ENCODE measurements around the gene HOXA4.

The HOXA4 gene

DNA sequence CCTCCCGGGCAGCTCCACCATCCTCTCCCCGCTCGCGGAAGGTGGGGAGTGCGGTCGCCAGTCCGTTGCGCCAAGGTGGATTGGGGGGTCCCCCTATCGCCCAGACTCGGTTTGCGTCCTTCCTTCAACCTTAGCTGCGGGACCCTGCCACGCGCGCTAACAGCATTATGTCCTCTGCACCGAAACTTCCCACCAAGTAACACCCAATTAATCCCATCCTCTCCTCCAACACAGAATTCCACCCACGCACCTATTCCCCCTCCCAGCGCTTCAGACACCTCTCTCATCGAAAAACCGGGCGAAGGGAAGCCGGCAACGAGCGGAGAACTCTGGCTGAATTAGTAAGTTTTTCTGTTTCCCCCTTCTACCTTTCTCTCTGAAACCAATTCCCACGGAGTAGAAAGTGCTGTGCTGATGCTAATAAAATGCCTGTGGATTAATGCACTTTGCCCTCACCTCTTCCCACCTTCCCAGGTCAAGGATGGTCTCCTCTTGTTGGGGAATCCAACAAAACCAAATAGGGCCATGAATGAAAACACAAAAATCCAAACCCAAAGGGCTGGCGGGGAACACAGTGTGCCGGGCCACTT, 20.9 kb upstream of the HOXA4 start:
- Histone ChIP-seq H3K27ac (no peak overlapping the region), H3K4me1 (peaks cover 11 to 26% (median 20%) of the 10 kb centered on the region in 10 experiments), H3K36me3 (no peaks in the 10 kb centered on the region)

DNA sequence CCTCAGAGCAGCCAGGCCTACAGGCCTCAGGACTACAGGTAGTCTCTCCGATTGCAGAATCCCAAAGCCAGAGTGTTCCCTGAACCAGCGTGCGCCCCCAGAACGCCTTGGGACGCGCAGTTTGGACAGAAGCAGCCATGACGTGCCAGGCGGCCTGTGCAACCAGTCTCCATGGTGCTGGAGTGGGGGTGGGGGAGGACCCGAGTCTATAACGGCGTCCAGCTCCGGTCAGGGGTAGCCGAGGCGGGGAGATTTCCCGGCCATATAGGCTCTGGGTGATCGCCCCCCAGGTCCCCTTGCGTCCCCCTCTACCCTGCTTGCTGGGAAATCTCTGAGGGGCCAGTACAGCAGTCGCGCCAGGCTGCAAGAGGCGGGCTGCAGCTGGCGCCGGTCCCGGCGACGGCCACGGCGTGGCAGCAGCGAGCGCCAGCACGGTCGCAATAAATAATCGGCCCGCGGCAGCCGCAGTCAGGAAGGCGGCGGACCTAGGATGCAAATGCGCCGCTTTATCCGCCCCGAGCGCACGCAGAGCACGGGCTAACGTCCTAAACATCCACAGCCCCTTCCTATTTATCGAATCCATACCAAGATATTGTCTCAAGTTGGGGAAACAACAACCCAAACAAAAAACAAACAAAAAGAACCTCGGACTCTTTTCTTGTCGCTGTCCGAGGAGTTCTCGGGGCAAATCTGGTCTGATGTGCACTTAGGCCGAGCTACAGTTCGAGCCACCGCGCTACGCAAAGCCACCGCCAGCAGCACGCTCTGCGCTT, 20.2 kb upstream of the HOXA4 start:
- peaks cover 0 to 52% (median 39%) of the 10 kb centered on the region in 11 experiments; a peak in 16 of 22 replicates for H4K20me1 ChIP-seq
- H3K9me3 ChIP-seq (replicated peaks in 1 of 11): peaks cover 39 to 52% (median 47%) of the 10 kb centered on the region in 11 experiments
- H3K27ac ChIP-seq: no peak overlapping the region
- peak overlapping the region; percentile 40 to 60 (median 52) for H3K4me3 ChIP-seq
- H3K4me1 ChIP-seq: peaks cover 11 to 26% (median 20%) of the 10 kb centered on the region in 10 experiments
- H3K36me3 ChIP-seq: peaks cover 0 to 2% (median 0%) of the 10 kb centered on the region in 11 experiments; a peak in 1 of 22 replicates
- peaks cover 100% of the 10 kb centered on the region in 11 experiments for H3K27me3 ChIP-seq
- H3K9ac ChIP-seq: 0 out of 22 replicates have a peak overlapping the region, but pooled peaks of 2 of the 11 experiments have one; percentile 20 to 21
- peak overlapping the region; percentile 79 to 95 (median 85) for H3K4me2 ChIP-seq
- TF ChIP-seq Cebpa-rat (IDR thresholded peaks at IDR 0.05): no peak

More for the DNA sequence above, 20.9 kb upstream of the HOXA4 start:
- no peak for TF ChIP-seq Cebpa-rat (IDR thresholded peaks at IDR 0.05)
- Histone ChIP-seq H3K4me2 (peak overlapping the region; percentile 79 to 95 (median 85)), H3K4me3 (peak overlapping the region; percentile 40 to 60 (median 52)), H4K20me1 (peaks cover 0 to 58% (median 40%) of the 10 kb centered on the region in 11 experiments; a peak in 16 of 22 replicates), H3K9ac (0 out of 22 replicates have a peak overlapping the region, but pooled peaks of 2 of the 11 experiments have one; percentile 20 to 21), H3K27me3 (peaks cover 100% of the 10 kb centered on the region in 11 experiments), H3K9me3 (replicated peaks in 1 of 11) (peaks cover 39 to 52% (median 47%) of the 10 kb centered on the region in 11 experiments)

DNA sequence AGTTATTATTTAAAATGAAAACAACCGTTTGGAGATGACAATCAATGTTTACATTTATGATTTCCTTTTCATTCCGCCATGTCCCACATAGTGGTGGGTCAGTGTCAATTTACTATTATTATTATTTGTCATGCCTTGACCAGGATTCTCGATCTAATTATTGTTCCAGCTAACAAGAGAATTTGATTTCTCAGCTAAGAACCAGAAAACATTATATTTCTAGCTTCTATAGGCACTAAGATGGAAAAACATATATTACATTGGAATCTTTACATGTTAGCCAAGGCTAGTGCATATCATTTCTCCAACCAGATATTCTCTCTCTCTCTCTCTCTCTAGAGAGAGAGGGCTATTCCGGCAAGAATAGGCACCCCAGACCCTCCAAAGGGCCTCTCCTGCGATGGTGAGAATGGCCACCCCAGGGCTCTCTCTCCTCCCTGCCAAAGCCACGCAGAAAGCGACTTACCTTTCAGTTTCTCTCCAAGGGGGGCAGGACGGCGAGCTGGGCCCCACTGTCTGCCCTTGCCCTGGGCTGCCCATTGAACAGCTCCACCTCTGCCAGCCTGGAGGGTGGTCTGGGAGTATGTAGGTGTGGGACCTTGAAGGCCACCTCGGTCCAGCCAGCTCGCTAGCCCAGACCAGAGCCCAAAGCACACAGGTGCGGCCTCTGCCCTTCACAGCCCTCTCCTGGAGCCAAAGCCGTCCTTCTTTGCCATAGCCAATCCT, 19.4 kb upstream of the HOXA4 start:
- H3K27ac ChIP-seq: no peak overlapping the region

GRCh38 chr7:27148756-27149641, 18.4 kb upstream of the HOXA4 start:
- TF ChIP-seq Cebpa-rat (IDR thresholded peaks at IDR 0.05): no peak
- peaks cover 100% of the 10 kb centered on the region in 11 experiments for H3K27me3 ChIP-seq
- peak overlapping the region in 3 of 11 experiments; percentile 18 to 27 (median 20); a peak in 3 of 22 replicates for H3K4me2 ChIP-seq
- no peak overlapping the region for H3K9ac ChIP-seq
- peaks cover 0 to 14% (median 0%) of the 10 kb centered on the region in 11 experiments; a peak in 3 of 22 replicates for H3K36me3 ChIP-seq
- peaks cover 46 to 55% (median 51%) of the 10 kb centered on the region in 11 experiments for H3K9me3 ChIP-seq (replicated peaks in 1 of 11)
- H4K20me1 ChIP-seq: peaks cover 0 to 34% (median 23%) of the 10 kb centered on the region in 11 experiments; a peak in 16 of 22 replicates
- peak overlapping the region in 2 of 10 experiments; percentile 14 to 16; a peak in 2 of 20 replicates for H3K4me3 ChIP-seq
- H3K4me1 ChIP-seq: peaks cover 11 to 26% (median 20%) of the 10 kb centered on the region in 10 experiments
- no peak overlapping the region for H3K27ac ChIP-seq

More for the DNA sequence above, 19.4 kb upstream of the HOXA4 start:
- peaks cover 40 to 52% (median 47%) of the 10 kb centered on the region in 11 experiments for H3K9me3 ChIP-seq (replicated peaks in 1 of 11)
- peaks cover 100% of the 10 kb centered on the region in 11 experiments for H3K27me3 ChIP-seq
- H4K20me1 ChIP-seq: peaks cover 0 to 45% (median 33%) of the 10 kb centered on the region in 11 experiments; a peak in 16 of 22 replicates
- peak overlapping the region in 9 of 10 experiments; percentile 40 to 60 (median 52); a peak in 16 of 20 replicates for H3K4me3 ChIP-seq
- no peak for TF ChIP-seq Cebpa-rat (IDR thresholded peaks at IDR 0.05)
- H3K36me3 ChIP-seq: peaks cover 0 to 7% (median 0%) of the 10 kb centered on the region in 11 experiments; a peak in 3 of 22 replicates
- no peak overlapping the region for H3K9ac ChIP-seq
- H3K4me2 ChIP-seq: peak overlapping the region; percentile 79 to 95 (median 85)
- H3K4me1 ChIP-seq: peaks cover 11 to 26% (median 20%) of the 10 kb centered on the region in 10 experiments

DNA sequence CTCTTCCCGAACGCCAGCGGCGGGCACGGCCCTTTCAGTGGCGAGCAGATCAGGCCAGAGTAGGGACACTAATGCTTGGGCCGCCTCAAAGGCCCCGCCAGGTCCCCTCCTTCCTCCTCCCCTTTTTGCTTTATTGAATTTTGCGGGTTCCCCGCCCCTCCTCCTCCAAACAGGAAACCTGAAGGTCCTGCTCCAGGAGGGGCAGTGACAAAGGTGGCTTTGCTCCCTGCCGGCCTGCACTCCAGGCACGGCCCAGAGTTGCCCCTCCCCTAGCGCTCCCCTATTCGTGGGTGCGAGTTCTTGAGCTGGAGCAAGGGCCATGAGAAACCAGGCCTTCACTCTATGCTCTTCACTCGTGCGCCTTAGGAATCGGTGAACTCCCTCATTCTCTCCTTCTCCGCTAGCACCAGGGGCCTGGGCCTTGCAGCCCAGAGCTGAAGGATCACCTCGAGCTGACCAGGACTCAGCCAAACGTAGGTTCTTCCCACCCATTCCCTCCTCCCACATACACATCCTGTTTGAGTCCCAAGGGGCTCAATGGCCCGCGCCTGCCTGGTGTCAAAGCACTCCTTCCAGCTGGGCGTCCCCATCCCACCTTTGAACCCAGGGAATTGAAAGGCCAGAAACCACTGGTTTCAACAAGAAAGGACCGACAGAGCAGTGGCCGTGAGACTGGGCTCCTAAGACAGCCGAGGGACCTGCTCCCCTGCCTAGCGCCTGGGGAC, 17.6 kb upstream of the HOXA4 start:
- Histone ChIP-seq H4K20me1 (peaks cover 0 to 30% (median 20%) of the 10 kb centered on the region in 11 experiments; a peak in 16 of 22 replicates), H3K9me3 (replicated peaks in 1 of 11) (peaks cover 54 to 64% (median 59%) of the 10 kb centered on the region in 11 experiments), H3K27me3 (peaks cover 100% of the 10 kb centered on the region in 11 experiments), H3K4me2 (peak overlapping the region in 3 of 11 experiments; percentile 18 to 27 (median 20); a peak in 3 of 22 replicates), H3K36me3 (peaks cover 0 to 16% (median 0%) of the 10 kb centered on the region in 11 experiments; a peak in 3 of 22 replicates), H3K9ac (no peak overlapping the region), H3K27ac (no peak overlapping the region), H3K4me3 (peak overlapping the region in 2 of 10 experiments; percentile 14 to 16; a peak in 3 of 20 replicates), H3K4me1 (peaks cover 11 to 26% (median 20%) of the 10 kb centered on the region in 10 experiments)
- no peak for TF ChIP-seq Cebpa-rat (IDR thresholded peaks at IDR 0.05)

- no peak within 1 kb of the TSS for H3K9ac ChIP-seq
- no peak for TF ChIP-seq Cebpa-rat (IDR thresholded peaks at IDR 0.05)
- H4K20me1 ChIP-seq: peaks cover 0 to 22% (median 14%) of the 10 kb centered on the region in 11 experiments; a peak in 16 of 22 replicates
- peak within 1 kb of the TSS in 3 of 10 experiments; percentile 5 to 16 (median 14); a peak in 4 of 20 replicates for H3K4me3 ChIP-seq
- H3K27me3 ChIP-seq: peaks cover 100% of the 10 kb centered on the region in 11 experiments
- peaks cover 62 to 71% (median 66%) of the 10 kb centered on the region in 11 experiments for H3K9me3 ChIP-seq (replicated peaks in 1 of 11)
- peak within 1 kb of the TSS in 3 of 11 experiments; percentile 18 to 27 (median 20); a peak in 3 of 22 replicates for H3K4me2 ChIP-seq
- H3K27ac ChIP-seq: no peak within 1 kb of the TSS
- peaks cover 11 to 26% (median 18%) of the 10 kb centered on the region in 10 experiments for H3K4me1 ChIP-seq
- peaks cover 0 to 16% (median 0%) of the 10 kb centered on the region in 11 experiments; a peak in 3 of 22 replicates for H3K36me3 ChIP-seq
Measured at GRCh38 chr7:27147199-27148030, 16.9 kb upstream of the HOXA4 start, which contains the start of gene HOXA6. Gene HOXA6, minus strand, starts transcription at chr7:27147774. Its CDS starts 25 bp downstream, at chr7:27147749.
